A204.1 (cell line): Measurements from ENCODE around the gene OR51B5.
"Not testable (repeated sequence)": the region's sequence is repeated elsewhere in the genome, so short reads cannot be mapped to it uniquely, and the experiment has no call there.

Source experiments
- FAIRE-seq: peaks from 2 replicates; lab custom pipeline; 2012; peaks lifted over from hg19 to GRCh38; lab: Jason Lieb, UNC

OR51B5 gene

DNA sequence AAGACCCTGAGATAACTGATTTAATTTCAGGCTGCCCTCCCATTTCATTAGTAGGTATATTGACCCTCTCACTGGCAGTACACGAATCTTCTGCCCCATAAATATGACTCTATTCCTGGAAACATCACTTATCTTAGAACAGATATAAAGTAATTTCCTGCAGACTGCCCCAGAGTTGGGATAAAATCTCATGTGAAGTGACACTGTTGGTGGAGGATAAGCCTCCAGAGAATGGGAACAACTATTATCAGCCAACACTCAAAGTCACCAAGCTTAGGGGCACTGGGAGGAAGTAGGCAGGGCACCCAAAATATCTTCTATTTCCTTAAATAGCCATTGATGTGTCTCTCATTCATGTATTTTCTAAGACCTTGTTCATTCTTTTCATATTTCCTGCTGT, 8.2 kb downstream of the OR51B5 start:
- no peak for FAIRE-seq

DNA sequence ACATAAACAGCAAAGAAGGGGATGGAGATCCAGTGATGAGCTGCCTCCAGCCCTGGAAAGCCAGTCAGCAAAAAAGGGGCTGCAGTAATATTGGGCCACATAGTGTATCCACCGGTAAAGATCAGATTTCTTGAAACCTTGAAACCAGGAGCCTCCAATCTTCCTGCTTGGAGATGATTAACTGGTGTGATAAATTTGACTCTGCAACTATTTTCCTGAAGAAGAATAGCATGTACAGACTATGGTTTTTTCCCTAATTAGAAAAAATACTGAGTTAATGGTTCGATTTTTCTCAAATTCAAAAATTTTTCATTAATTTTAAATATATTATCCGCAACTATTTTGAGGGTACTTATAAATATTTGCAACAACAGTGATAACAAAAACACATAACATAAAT, 19.1 kb downstream of the OR51B5 start, which contains the start of gene OR51B2:
OR51B2 (minus strand) TSS at position 101 of the 400 bp plus-strand sequence; CDS start at position 101, 0 bp downstream.
- FAIRE-seq: no peak

DNA sequence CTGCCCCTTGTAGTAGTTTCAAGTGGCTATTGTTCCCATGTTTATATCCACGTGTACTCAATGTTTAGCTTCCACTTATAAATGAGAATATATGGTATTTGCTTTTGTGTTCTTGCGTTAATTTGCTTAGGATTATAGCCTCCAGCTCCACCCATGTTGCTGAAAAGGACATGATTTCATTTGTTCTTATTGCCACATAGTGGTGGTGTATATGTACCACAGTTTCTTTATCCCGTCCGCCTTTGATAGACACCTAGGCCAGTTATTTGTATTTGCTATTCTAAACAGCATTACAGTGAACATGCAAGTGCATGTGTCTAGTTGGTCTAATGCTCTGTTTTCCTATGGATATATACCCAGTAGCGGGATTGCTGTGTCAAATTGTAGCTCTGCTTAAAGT, 26.0 kb downstream of the OR51B5 start:
- FAIRE-seq: no peak

DNA sequence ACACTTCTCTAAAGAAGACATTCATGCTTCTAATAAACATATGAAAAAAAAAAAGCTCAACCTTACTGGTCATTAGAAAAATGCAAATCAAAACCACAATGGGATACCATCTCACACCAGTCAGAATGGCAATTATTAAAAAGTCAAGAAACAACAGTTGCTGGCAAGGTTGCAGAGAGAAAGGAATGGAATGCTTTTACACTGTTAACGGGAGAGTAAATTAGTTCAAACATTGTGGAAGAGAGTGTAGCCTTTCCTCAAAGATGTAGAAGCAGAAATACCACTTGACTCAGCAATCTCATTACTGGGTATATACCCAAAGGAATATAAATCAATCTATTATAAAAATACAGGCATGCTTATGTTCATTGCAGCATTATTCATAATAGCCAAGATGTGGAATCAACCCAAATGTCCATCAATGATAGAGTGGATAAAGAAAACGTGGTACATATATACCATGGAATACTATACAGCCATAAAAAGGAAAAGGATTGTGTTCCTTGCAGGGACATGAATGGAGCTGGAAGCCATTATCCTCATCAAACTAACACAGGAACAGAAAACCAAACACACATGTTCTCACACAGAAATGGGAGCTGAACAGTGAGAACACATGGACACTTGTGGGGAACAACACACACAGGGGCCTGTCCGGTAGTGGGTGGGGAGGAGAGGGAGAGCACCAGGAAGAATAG, 29.8 kb downstream of the OR51B5 start:
- not testable (repeated sequence) for FAIRE-seq

DNA sequence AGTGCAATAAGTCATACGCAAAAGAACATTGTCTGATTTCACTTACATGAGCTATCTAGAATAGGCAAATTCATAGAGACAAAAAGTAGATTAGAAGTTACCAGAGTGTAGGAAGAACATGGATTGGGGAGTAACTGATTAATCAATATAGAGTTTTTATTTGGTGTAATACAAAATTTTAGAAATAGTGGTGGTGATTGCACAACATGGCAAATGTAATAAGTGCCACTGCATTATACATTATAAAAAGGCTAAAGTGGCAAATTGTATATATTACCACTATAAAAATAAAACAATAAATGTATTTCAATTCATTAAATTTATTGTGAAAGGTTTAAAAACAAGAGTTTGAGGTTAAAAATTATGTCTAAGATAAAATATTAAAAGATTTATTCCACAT, 32.9 kb downstream of the OR51B5 start:
- no peak for FAIRE-seq

DNA sequence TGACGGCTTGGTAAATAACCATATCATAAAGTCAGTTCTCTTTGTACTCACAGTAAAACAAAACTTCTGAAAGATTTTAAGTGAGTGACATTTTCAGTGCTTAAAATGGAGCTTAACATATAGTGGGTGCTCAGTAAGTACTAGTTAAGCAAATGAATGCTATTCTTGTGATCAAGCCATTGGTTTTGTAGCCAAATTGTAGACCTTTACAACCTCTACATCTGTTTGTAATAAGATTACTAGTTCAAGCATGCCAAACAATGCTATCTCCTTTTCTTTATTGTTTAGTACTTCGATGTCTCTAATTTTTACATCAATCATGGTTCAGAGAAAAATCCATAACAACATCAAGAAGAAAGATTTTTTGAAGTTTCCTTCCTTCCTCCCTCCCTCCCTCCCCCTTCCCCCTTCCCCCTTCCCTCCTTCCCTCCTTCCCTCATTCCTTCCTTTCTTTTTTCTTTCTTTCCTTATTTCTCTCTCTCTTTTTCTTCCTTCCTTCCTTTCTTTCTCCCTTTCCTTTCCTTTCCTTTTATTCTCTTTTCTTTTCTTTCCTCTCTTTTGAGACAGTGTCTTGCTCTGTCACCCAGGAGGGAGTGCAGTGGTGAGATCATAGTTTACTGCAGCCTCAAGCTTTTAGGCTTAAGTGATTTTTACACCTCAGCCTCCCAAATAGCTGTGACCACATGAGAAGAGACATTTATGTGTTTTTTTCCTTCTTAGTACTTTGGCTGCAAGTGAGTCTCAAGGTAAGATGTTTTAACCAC, 35.9 kb downstream of the OR51B5 start:
- FAIRE-seq: no peak

DNA sequence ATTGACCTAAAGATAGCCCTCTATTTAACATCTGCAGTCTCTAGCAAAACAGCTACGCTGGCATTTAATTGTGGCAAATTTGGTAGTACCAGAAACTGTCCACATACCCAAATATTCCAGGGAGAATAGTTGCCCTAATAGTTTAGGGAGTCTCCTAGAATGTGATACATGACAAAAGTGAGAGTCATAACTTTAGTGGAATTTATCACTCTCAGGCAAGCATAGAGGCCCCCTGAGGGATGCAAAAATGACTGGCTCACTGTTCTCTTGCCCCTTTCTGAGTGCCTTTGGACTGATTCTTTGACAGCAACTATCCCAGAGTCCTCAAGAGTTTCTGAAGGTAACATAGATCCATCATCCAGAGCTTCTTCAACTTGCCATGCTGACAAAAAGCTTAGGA, 39.3 kb downstream of the OR51B5 start:
- FAIRE-seq: no peak

DNA sequence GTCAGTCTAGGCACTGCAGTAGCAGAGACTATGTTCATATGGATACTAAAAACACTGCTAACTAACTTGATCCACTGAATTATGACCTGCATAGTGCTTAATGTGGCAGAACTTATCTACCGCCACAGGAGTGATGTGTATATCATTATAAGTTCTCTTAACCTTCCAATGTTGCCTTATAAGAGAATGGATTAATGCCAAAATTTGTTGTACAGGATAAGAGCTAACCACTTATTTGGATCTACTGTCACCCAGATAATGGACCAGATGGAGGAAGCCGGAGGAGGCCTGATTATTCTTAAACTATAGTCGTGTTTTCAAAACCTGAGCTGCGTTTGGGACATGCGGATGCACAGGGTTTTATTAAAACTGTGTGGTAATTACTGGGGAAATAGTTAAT, 39.7 kb downstream of the OR51B5 start:
- no peak for FAIRE-seq

DNA sequence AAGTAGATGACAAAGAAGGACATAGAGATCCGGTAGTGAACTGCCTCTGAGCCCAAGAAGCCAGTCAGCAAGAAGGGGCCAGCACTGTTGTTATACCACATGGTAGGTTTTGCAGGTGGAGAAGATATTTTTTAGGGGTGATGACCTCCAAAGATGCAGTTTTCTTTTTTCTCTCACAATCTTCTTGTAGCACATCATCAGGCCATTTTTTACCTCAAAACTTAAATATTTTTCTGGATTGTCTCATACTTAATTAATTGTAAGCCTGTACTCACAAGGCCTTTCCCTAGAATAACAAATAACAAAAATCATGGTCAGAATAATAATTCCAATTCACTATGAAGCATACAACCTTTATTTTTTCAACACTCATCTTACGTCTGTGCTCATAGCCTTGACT, 41.5 kb downstream of the OR51B5 start, which contains the start of gene OR51B4:
OR51B4 (minus strand) TSS at position 101 of the 400 bp plus-strand sequence; CDS start at position 101, 0 bp downstream.
- FAIRE-seq: no peak

DNA sequence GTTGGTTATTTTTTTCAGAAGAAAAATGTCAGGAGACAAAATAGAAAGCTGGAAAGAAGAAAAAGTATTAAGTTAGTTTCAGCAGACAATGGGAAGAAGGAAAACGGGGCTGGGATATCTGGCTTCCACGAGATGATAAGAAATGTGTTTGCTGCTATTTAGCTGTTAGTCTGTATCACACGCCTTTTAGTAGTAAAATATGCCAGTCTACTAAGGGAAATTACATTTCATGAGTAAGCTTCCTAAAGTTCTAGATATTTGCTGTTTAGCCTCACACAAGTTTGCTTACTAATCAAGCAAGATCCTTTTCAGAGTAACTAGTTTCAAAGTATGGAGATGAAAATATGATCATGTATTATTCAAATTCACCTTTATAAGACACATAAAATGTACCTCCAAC, 43.1 kb downstream of the OR51B5 start:
- FAIRE-seq: no peak

DNA sequence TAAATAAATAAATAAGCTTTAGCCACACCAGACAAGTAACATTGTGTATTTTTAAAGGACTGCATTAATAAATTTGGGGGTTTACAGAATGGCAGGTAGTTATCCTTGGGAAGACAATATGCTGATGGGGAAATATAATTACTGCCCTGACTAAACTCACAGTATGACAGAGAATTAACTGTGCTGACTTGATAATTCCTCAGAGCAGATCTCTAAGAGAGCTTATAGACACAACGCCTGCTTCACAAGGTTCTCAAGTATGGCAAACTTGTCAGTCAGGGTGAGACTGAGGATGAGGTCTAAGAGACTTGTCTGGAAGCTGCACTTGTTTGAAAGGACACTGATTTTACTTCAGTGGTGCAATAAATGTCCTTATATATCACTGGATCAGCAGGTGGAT, 44.9 kb downstream of the OR51B5 start:
- FAIRE-seq: no peak

DNA sequence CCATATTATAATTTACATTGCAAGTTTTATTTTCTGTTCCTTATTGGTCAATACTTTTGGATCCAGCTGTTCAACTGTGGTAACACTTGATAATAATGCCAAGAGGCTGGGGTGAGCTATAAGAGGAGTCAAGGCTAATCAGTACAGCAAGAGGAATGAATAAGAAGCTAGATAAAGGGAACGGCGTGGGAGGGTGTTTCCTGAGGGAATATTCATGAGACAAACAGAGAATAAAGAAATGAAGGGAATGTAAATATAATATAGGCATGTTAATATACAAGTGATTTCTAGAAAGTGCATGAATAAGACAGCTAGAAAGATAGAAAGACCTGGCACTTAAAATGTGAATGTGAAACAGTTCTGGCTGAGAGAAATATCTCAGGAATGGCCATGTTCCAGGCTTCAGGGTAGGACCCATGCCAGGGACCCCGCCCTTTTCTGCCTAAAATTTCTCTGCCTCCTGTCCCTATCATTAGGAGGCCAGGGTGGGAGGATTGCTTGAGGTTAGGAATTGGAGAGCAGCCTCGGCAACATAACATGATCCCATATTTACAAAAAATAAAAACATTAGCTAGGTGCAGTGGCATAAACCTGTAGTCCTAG, 45.5 kb downstream of the OR51B5 start:
- no peak for FAIRE-seq

DNA sequence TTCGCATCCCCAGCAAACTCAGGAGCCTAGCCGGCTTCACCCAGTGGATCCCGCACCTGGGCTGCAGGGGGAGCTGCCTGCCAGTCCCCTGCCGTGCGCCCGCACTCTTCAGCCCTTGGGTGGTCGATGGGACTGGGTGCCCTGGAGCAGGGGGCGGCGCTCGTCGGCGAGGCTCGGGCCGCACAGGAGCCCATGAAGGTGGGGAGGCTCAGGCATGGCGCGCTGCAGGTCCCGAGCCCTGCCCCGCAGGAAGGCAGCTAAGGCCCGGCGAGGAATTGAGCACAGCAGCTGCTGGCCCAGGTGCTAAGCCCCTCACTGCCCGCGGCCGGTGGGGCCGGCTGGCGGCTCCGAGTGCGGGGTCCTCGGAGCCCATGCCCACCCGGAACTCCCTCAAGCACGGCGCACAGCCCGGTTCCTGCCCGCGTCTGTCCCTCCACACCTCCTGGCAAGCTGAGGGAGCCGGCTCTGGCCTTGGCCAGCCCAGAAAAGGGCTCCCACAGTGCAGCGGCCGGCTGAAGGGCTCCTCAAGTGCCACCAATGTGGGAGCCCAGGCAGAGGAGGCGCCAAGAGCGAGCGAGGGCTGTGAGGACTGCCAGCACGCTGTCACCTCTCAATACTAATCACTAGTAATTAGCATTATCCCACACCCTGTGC, 48.9 kb downstream of the OR51B5 start:
- FAIRE-seq: not testable (repeated sequence)

DNA sequence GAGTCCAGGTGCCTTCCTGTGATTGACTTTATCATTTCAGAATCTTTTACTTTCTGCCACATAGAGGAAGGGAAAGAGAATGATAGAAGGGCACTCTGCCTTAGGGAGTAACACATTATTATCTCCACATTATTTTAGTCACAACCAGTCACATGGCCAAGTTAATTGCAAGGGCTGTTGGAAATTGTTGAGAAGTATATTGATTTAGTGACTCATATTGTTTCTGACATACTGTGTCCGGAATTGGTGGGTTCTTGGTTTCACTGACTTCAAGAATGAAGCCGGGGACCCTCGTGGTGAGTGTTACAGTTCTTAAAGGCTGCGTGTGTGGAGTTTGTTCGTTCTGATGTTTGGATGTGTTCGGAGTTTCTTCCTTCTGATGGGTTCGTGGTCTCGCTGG, 50.3 kb downstream of the OR51B5 start:
- FAIRE-seq: no peak
